ENCODE results near the gene ZNF23. TPM values are rescaled to one million over a fixed set of nuclear protein-coding genes. Genes with fewer than 3 reads are reported as not detected.

Gene ZNF23
- total RNA-seq, 1 experiment from 2014 or later, result 13.7 TPM

DNA sequence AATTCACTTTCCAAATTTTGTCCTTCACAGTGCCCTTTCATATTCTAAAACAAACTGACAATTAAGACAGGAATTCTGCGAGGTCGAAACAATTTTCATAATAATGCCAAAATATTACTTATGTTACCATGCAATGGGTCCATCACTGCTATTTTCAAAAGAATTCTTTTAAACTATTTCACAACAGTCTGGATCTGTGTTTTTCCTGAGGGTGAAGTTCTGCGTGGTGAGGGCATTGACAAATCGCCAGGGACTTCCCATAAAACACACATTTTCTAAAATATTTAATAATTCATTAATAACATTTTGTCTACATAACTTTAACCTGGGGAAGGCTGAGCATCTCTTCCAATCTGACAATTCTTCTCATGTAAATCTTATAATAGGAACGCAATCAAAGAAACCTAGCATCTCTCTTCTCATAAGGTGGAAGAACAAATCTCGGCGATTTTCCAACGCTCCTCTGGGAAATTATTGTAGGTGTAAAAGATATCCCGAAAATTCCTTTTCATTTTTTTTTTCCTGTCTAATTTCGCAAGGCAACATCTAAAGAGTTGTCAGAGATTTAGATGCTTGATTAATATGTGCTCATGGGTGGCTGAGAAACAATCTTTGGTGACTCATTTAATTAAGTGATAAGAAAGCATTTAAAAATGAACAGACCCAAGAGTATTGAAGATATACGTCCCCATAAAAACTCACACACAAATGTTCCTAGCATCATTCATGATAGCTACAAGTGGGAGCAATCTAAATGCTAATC is 62.1 kb downstream of the ZNF23 start:
- H3K27ac Mint-ChIP-seq (ENCODE audit: low read depth, unreplicated experiment), result no peak overlapping the region
- TF ChIP-seq, protein P1, sequence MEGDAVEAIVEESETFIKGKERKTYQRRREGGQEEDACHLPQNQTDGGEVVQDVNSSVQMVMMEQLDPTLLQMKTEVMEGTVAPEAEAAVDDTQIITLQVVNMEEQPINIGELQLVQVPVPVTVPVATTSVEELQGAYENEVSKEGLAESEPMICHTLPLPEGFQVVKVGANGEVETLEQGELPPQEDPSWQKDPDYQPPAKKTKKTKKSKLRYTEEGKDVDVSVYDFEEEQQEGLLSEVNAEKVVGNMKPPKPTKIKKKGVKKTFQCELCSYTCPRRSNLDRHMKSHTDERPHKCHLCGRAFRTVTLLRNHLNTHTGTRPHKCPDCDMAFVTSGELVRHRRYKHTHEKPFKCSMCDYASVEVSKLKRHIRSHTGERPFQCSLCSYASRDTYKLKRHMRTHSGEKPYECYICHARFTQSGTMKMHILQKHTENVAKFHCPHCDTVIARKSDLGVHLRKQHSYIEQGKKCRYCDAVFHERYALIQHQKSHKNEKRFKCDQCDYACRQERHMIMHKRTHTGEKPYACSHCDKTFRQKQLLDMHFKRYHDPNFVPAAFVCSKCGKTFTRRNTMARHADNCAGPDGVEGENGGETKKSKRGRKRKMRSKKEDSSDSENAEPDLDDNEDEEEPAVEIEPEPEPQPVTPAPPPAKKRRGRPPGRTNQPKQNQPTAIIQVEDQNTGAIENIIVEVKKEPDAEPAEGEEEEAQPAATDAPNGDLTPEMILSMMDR (IDR thresholded peaks at IDR 0.05; ENCODE audit: unreplicated experiment), result no peak
- CTCF ChIA-PET, result interaction anchor here (0.8 to 2.3 kb wide), 4 partner anchors 13 to 211 kb away, joined by 3 to 10 read pairs (median 4); no protein-coding TSS in a partner anchor
- no peak for DNase-seq (ENCODE audit: unreplicated experiment)
- no peaks in the 10 kb centered on the region for H3K9me3 Mint-ChIP-seq (ENCODE audit: unreplicated experiment)
- H3K4me3 Mint-ChIP-seq (ENCODE audit: unreplicated experiment), result no peak overlapping the region
- no peaks in the 10 kb centered on the region for H3K36me3 Mint-ChIP-seq (ENCODE audit: insufficient read depth, unreplicated experiment)
- no TSS peak for BruUV-seq (replicated peaks)
- peaks cover 29% of the 10 kb centered on the region for H3K27me3 Mint-ChIP-seq (ENCODE audit: insufficient read depth, unreplicated experiment)
- intact Hi-C loops (cut with micrococcal nuclease), result no loop called here
- no peaks in the 10 kb centered on the region for H3K4me1 Mint-ChIP-seq (ENCODE audit: insufficient read depth, unreplicated experiment)
- POLR2A ChIA-PET, result no interaction called here

Other genes with a start within 250 kb of the ZNF23 start
- gene HYDIN, start 231.5 kb downstream of the ZNF23 start, total RNA-seq (2022), result 0.35 TPM in 1 of 2 replicates, not detected in the other
- gene CMTR2, start 172.8 kb downstream of the ZNF23 start, total RNA-seq (2022), result 25.6 and 27.7 TPM in 2 replicates
- gene CALB2, start 103.5 kb downstream of the ZNF23 start, total RNA-seq (2022), result 0.23 TPM in 1 of 2 replicates, not detected in the other
- gene TLE7, start 20.2 kb downstream of the ZNF23 start, total RNA-seq (2022), result not detected in 2 replicates
- gene ZNF19, start 27.1 kb upstream of the ZNF23 start, total RNA-seq (2022), result 4.1 and 4.6 TPM in 2 replicates
- gene CHST4, start 64.2 kb upstream of the ZNF23 start, total RNA-seq (2022), result 0.14 TPM in 1 of 2 replicates, not detected in the other
- gene TAT, start 114.8 kb upstream of the ZNF23 start, total RNA-seq (2022), result not detected in 2 replicates
- gene MARVELD3, start 163.9 kb upstream of the ZNF23 start, total RNA-seq (2022), result 1.1 and 1.3 TPM in 2 replicates

Measured in MCF 10A (cell line).